GM18517 (cell line): ENCODE measurements around the gene GALNTL6.

Experiments
- ATAC-seq: cut with Tn5 transposase; IDR thresholded peaks from one replicate; pipeline ENCODE4 v1.9.1; 2021; ENCODE audit warnings: mild to moderate bottlenecking, moderate library complexity; ENCODE audit not compliant: unreplicated experiment

The GALNTL6 gene

DNA sequence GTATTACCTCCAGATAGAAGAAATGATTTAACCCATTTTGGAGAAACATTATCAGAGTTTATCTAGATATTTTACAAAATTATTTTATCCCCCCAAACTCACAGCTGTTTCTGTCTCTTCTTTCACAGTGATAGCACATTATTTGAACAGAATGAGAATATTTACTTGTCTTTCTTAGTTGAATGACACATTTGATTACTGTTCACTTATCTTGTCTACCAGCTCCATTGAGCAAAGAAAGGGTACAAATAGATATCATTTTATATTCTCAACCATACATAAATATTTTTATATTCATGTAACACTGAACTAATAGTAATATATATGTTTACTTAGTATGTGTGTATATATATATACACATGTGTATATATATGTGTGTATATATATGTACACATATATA lies 364.2 kb downstream of the GALNTL6 start:
- no peak for ATAC-seq

DNA sequence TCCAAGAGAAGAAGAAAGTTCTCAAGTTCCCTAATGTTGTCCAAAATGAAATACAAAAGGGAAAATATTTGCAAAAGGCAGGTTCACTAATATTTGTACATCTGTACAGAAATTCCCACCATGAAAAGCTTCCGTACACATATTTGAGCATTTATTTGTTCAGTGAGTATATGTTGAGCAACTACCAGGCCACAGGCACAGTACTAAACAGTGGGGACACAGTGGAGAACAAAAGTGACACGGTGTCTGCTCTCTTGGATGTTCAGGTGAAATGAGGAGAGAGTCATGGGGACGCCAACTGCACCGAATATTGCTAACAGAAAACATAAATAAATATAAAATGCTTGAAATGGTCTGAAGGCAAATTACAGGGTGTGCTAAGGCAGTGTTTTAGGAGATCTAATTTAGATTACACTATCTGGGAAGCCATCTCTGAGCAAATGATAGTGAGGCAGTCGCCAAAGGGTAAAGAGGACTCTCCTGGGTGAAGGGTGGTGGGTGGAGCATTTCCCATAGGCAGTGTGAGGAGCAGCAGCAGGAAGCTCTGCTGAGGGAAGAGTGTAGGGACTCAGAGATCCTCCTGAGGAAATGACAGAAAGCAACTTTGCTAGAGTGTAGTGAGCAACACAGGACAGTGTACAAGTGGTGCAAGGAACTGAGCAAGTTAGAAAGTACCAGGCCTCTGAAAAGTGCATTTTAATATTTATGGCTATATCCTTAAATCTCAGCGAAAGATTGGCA lies 375.2 kb downstream of the GALNTL6 start:
- no peak for ATAC-seq

DNA sequence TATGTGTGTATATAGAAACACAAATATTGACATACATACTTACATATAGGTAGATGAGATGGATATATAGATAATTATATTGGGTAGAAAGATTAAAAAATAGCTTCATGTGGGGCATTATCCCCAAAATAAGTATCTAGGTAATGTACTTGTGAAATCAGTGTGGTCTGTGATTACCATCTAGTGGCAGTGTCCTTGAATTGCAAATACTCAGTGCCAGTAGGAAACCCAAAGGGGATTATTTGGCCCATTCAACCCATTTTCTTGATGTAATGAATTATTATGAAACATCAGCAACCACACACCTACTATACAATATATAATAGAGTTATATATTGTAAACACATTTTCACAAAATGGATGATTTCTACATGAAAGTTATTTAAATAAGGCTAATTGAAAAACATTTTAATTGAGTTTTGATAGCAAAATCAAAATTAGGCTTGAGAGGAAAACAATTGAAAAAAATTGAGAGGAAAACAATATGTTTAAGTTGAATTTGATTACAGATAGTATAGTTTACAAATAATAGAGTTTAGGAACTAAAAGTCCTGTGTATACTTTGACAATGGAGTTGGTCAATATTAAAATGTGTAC lies 389.4 kb downstream of the GALNTL6 start:
- ATAC-seq: peak; percentile 66

DNA sequence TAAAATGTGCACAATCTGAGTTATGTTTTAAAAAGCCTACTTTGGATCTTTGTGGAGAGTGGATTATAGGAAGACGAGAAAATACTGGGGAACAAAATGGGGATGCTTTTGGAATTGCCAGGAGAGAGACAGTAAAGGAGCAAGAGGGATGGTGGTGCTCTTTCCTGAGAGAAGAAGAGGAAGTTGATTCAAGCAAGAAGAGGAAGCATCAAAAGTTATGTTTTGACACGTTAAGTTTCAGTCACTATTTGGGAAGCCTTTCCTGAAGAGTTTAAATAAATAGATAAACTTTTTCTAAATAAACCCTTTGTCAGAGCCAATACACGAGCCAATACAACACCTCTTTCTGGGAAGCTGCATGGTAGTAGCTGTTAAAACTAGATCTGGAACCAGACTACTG lies 394.1 kb downstream of the GALNTL6 start:
- ATAC-seq: no peak

DNA sequence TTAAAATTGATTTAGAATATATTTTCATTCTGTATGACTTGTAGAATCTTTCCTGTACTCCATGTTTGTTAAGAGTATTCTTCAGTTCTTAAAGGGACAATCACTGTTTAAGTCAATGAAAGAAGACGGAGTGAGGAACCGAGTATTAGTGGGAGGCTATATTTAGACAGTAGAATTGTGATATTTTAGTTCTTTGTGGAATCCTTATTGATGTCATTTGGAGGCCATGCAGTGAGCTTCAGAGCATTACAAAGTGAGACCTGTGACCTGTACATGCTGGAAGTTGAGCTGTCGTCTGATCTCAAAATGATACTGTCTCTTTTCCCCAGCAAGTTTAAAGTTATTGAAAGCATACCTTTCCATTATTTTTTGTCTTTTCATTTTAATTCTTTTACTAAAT lies 394.7 kb downstream of the GALNTL6 start:
- no peak for ATAC-seq

DNA sequence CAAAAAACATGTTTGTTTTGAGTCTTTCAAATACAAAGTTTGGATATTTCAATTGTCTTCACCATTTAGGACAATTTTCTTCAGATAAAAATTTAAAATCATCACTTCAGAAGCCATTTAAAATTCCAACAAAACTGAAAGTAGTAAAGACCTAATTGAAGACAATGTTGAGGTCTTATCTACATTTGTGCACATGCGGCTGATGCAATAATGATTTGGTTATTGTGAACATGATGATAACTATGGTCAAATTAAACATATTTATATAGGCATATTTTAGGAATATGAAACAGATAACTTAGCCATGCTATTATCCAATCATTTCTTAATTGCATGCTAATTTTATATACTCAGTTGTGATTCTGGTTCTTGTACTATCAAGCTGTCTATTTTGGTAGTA lies 407.5 kb downstream of the GALNTL6 start:
- ATAC-seq: no peak

DNA sequence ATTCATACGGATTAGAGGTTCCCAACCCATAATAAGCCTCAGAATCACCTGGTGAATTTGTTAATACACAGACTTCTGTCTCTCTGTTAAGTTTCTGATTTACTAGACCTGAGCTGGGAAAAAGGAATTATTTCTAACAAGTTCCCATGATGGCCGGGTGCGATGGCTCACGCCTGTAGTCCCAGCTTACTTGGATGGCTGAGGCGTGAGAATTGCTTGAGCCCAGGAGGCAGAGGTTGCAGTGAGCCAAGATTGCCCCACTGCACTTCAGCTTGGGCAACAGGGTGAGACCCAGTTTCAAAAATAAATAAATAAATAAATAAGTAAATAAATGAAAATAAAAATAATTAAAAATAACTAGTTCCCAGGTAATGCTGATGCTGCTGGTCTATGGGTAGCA lies 412.3 kb downstream of the GALNTL6 start:
- no peak for ATAC-seq

DNA sequence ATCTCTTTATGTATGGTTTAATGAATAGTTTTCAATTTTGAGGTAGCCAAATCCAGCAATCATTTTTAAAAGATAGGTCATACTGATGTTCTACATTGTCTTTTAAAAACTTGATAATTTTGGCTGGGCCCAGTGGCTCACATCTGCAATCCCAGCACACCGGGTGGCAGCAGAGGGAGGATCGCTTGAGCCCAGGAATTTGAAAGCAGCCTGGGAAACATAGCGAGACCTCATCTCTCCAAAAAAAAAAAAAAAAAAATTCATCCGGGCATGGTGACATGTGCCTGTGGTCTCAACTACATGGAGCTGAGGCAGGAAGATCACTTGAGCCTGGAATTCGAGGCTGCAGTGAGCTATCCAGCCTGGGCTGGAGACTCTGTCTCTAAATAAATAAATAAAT lies 419.8 kb downstream of the GALNTL6 start:
- no peak for ATAC-seq

DNA sequence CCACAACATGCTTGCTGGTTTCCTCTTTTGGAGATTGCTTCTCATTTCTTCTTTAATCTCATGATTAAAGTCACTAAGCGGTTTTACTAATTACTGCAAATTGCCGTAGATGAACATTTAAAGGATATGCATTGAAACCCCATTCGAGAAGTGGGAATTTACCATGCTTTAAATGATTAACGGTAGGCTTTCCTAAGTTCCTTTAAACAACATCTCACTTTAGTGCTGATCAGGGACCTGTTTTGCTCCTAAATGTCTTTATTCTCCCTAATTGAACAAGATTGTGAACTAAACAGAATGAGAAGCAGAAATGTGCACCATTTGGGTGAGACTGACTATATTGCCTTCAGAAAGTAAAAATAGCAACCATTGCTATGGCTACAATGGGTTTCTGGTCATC lies 430.3 kb downstream of the GALNTL6 start:
- ATAC-seq: no peak

DNA sequence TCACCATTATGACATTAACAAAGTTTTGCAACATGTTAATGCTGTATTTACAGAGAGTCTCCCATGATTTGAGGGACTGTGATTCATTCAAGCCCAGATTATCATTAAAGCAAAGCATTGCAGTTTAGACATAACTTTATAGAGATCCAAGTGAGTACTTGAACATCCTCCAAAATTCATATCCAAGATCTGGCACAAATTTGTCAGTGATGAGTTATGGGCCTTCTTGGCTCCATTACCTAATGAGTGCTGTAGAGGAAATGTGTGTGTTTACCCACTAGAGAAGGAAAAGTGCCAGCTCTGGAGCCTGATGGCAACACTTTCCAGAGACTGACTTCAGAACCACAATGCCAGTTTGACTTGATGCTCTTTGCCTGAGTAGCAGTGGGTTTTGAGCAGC lies 432.3 kb downstream of the GALNTL6 start:
- ATAC-seq: no peak

DNA sequence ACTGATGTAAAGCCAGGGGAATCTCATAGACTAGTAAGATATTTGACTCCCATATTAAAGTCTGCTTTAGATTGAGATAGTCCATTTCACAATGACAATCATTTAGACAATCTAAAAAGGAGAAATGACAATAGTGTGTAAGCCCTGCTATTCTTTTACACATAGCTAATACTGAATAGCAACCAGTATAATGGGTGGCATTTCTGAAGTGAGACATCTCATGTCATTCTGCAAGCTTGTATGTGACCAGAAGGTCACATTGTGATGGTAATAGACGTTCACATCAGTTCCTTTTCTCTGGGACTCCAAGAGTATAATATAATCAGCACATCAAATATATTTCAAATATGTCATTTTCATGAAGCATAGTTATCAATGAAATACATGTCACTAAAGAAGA lies 440.2 kb downstream of the GALNTL6 start:
- no peak for ATAC-seq

DNA sequence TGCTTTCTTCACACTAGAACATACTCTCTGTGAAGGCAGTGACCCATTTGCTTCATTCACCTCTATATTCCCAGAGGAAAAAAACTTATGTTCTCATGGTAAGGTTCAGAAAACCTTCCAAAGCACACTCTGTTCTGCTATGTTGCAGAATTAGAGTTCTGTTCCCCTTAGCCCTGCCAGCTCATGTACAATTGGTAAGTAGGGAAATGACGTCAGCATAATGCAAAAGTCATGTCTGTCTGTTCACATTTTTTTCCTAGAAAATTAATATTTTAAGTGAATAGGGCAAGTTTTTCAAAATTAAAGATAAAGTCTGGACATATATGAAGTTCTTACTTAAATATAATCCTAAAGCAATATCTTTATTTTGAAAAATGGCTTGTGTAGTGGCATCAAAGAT lies 443.6 kb downstream of the GALNTL6 start:
- no peak for ATAC-seq

DNA sequence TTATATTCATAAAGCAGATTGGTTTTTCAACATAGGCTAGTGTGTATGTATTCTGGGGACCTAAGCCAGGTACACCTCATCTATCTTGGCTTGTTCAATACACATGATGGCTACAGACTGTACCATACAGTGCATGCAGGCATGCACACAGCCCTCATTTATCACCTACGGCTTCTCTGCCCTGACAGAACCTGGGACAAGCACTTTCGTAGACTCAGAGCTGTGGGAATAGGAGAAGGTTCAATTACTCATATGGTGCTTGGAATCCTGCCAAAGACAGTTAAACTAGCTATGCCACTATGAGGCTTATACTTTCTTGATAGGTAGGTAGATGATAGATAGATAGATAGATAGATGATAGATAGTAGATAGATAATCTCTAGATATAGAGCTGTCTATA lies 457.2 kb downstream of the GALNTL6 start:
- no peak for ATAC-seq

DNA sequence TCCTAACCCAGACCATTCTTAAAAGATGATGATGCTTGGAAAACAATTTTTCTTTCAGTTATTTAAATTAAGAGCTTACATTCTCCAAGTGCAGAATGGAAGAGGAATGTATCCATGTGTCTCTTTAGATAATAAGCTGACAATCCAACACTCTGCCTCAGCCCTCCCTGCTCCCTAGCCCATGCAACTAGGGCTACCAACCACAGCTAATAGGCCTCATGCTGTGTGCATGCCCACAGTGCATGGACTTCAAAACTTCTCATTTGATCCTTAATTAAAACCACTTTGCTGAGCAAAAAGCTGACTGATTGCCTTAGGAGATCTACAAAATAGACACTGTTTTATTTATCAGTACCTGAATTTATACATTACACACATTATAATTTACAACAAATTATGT lies 473.9 kb downstream of the GALNTL6 start:
- no peak for ATAC-seq

DNA sequence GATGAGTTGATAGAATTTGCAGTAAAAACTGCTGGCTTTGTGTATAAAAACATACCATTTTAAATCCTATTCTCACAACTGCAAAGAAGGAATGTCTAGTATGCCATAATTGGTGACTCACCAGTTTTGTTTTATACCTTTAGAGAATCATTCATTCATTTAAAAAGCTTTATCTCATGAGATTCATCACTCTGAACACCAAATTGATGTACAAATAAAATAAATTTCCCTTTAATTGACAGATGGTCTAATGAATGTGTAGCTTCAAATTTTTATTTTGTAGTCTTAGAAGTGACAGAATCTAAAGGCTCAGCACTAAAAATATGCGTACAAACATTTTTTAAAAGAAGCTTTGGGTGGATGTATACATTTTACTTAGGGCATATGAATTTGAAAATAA lies 492.5 kb downstream of the GALNTL6 start:
- no peak for ATAC-seq

DNA sequence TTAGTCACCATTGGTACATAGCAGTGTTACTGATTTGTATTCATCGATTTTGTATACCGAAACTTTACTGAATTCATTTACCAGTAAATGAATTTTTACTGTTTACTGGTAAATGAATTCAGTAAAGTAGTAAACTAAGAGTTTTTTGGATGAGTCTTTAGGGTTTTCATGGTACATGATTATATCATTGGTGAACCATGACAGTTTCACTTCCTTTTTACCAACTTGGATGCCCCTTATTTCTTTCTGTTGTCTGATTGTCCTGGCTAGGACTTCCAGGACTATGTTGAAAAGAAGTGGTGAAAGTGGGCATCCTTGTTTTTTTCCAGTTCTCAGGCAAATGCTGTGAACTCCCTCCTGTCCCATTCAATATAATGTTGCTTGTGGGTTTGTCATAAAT lies 494.9 kb downstream of the GALNTL6 start:
- no peak for ATAC-seq

DNA sequence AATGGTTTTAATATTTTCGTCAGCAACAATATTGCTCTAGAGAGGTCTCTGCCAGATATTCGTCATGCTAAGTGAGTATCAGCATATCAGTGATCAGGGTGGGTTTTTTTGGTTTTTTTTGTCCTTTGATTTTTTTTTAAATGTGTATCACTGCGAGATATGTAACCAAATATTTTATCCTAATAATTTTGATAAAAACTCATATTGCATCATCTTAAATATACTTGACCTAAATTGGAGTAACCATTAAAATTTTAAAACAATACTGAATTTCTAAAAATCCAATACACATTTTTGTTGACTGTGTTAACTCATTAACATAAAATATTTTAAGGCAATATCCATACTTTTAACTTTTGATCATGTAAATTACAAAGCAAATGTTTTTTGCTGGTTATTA lies 498.5 kb downstream of the GALNTL6 start:
- ATAC-seq: no peak

DNA sequence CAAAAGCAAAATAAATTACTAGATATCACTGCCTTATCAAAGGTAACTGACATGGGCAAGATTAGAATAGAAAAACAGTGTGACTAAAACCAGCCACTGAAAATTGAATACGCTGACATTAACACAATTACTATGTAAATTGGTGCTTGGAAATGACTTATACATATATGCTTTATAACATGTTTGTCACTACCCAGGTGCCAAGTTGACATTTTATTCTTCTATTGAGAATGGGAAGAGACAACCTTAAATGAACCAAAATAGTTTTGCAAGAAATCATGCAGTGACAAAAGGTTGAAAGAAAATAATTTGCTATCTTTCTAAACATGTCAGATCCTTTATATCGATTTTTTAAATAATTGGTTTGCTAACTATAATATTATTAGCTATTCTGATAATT lies 510.1 kb downstream of the GALNTL6 start:
- ATAC-seq: no peak

DNA sequence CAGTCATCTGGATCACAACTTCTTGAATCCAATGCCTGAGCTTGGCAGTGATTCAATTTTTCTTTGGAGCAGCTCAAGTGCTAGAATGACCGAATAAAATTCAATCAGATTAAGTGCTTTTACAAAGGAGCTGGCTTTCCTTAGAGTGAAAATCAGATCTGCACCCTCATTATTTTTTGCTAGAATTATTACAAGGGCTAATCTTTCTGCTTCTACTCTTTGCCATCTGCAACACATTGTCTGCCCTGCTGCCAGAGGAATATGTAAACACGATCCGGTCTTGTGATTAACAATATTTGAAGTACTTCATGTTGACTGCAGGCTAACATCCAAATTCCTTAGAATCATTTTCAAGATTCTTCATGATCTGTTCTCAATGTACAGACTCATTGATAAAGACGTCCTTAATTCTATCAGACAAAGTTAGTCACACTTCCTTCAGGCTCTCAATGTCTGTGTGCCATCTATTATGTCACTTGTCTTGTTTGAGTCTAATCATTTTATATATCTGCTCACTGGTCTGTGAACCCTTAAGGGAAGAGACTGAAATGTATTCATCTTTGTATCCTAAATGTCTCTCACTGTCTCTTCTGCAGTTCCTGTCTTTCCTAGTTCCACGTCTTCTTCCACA lies 531.2 kb downstream of the GALNTL6 start:
- no peak for ATAC-seq

DNA sequence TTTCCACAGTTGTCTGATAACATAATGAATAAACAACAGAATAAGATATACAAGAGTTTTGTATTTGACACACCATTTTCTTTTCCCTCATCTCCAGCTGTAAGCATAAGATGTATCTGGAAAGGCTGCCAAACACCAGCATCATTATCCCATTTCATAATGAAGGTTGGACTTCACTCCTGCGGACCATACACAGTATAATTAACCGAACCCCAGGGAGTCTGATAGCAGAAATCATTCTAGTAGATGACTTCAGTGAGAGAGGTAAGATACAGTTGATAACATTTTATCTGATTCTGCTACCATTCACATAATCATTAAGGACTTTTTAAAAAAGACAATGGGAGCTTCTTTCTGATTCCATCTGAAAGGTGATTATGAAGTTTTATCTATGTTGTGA lies 535.2 kb downstream of the GALNTL6 start:
- no peak for ATAC-seq

DNA sequence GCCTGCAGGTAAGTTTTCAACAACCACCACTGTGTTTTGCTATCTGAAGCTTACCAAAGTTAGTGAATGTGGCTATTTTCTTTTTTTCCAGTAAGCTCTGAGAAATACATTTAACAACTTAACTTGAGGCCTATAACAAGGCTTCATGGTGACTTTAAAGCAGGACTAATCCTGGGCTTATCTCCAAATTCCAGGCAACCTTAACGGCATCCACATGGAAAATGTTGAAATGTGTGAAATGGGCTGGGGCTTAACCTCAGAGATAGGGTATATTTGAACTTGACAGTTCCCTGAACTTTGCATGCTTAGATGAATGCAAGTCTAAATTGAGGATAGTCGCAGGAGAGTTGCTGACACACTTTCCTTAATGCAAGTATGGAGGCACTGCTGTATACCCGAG lies 539.2 kb downstream of the GALNTL6 start:
- no peak for ATAC-seq

DNA sequence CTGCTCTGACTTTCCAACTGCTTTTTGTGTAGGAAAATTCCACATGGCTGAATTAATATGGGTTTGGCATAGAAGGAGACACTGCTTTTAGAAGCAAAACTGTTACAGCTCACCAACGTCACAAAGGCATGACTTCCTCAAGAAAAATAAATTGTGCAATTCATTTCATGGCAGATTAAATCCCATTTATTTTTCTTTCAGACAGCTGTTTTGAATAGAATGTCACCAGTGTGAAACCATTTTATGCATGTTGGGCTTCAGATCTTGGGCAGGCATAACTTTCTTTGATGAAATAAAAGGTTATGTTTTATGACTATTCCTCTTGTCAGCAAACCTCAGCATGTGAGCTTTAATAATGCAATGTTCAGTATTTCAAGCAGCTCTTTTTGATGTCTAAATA lies 542.8 kb downstream of the GALNTL6 start:
- no peak for ATAC-seq
